PFSK-1 (cell line): ENCODE results near the gene ANKS1B.

Experiments used
- POLR2AphosphoS5 ChIP-seq: IDR thresholded peaks from 2 replicates; pipeline ENCODE4 v1.6.1; 2012; ENCODE audit warnings: low read depth, mild to moderate bottlenecking, control low read depth, low read length, moderate library complexity
- SIN3A ChIP-seq: IDR thresholded peaks from 2 replicates; pipeline ENCODE4 v1.6.1; 2012; ENCODE audit warnings: mild to moderate bottlenecking, low read length, moderate library complexity, borderline replicate concordance; ENCODE audit not compliant: insufficient read depth
- TAF1 ChIP-seq: IDR thresholded peaks from 2 replicates; pipeline ENCODE4 v1.6.1; 2012; ENCODE audit warnings: low read length, control low read depth, borderline replicate concordance; ENCODE audit not compliant: insufficient read depth
- TF ChIP-seq, protein P1 (sequence below), 2 experiments: IDR thresholded peaks; 2 replicates each; pipeline versions ENCODE4 v1.6.1 to v1.8.0; 2011 to 2012; ENCODE audit warnings: low read depth in 2 of 2, low read length in 2 of 2, control low read depth in 1 of 2, inconsistent platforms in 1 of 2, mild to moderate bottlenecking in 1 of 2, moderate library complexity in 1 of 2; ENCODE audit not compliant: insufficient read depth in 1 of 2

DNA sequence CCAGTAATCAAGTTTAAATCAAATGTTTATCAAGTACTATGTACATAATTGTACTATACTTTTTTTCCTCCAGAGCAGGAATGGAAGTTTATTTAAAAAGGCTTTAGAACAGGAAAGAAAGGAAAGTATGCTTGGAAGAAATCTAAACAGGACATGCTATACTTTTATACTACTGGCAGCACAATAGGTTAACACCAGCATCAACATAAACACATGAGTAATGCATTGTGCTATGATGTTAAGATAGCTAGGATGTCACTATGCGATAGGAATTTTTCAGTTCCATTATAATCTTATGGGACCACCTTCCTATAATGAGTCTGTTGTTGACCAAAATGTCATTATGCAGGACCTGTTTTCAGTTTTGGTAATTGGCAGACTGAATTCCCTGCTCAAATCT is 41.5 kb upstream of the ANKS1B start:
- TF ChIP-seq TAF1 (no peak), SIN3A (no peak), POLR2AphosphoS5 (no peak)
- TF ChIP-seq, protein P1, sequence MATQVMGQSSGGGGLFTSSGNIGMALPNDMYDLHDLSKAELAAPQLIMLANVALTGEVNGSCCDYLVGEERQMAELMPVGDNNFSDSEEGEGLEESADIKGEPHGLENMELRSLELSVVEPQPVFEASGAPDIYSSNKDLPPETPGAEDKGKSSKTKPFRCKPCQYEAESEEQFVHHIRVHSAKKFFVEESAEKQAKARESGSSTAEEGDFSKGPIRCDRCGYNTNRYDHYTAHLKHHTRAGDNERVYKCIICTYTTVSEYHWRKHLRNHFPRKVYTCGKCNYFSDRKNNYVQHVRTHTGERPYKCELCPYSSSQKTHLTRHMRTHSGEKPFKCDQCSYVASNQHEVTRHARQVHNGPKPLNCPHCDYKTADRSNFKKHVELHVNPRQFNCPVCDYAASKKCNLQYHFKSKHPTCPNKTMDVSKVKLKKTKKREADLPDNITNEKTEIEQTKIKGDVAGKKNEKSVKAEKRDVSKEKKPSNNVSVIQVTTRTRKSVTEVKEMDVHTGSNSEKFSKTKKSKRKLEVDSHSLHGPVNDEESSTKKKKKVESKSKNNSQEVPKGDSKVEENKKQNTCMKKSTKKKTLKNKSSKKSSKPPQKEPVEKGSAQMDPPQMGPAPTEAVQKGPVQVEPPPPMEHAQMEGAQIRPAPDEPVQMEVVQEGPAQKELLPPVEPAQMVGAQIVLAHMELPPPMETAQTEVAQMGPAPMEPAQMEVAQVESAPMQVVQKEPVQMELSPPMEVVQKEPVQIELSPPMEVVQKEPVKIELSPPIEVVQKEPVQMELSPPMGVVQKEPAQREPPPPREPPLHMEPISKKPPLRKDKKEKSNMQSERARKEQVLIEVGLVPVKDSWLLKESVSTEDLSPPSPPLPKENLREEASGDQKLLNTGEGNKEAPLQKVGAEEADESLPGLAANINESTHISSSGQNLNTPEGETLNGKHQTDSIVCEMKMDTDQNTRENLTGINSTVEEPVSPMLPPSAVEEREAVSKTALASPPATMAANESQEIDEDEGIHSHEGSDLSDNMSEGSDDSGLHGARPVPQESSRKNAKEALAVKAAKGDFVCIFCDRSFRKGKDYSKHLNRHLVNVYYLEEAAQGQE (IDR thresholded peaks at IDR 0.05; ENCODE audit: insufficient read depth in 1 of 2, low read depth in 2 of 2, low read length in 2 of 2) = no peak
